Activated CD8-positive, alpha-beta T cell treated with anti-CD3 and anti-CD28 coated beads, Interleukin-2, amount 10 ng/mL, durations not matched to agents 7 days and 5 days (primary cell): Measurements from ENCODE around the gene SIM2. TPM values are rescaled to one million over a fixed set of nuclear protein-coding genes. Genes with fewer than 3 reads are reported as not detected.

Experiments used
- ATAC-seq: fragments of 150-1000 bp; cut with Tn5 transposase; one replicate; pipeline ENCODE4 v1.10.0; 2021; ENCODE audit warnings: moderate library complexity
- CTCF ChIA-PET: fragments of 350-600 bp; sonication (Branson Sonifier 250); formaldehyde crosslinking; loops from one replicate; lab custom pipeline; 2021; ENCODE audit warnings: antibody characterized with exemption; lab: Charles Lee
- POLR2A ChIA-PET: fragments of 350-600 bp; sonication (Branson Sonifier 250); formaldehyde crosslinking; loops from one replicate; lab custom pipeline; 2021; ENCODE audit warnings: antibody characterized with exemption; lab: Charles Lee
- DNase-seq: peaks from one replicate; pipeline ENCODE4 v3.0.0-alpha.2; 2020
- H3K27ac Mint-ChIP-seq: one replicate; pipeline ENCODE4 v1.8.0; 2021; ENCODE audit warnings: mild to moderate bottlenecking, mixed read lengths
- H3K27me3 Mint-ChIP-seq: one replicate; pipeline ENCODE4 v1.8.0; 2021; ENCODE audit warnings: low read depth, mixed read lengths
- H3K36me3 Mint-ChIP-seq: one replicate; pipeline ENCODE4 v1.8.0; 2021; ENCODE audit warnings: low read depth, mixed read lengths
- H3K4me1 Mint-ChIP-seq: one replicate; pipeline ENCODE4 v1.8.0; 2021; ENCODE audit warnings: low read depth, mixed read lengths
- H3K4me3 Mint-ChIP-seq: one replicate; pipeline ENCODE4 v1.8.0; 2021; ENCODE audit warnings: mild to moderate bottlenecking, mixed read lengths
- H3K9me3 Mint-ChIP-seq: one replicate; pipeline ENCODE4 v1.8.0; 2022; ENCODE audit warnings: mixed read lengths; ENCODE audit not compliant: insufficient read depth
- total RNA-seq, 2 experiments: library from RNA; stranded (reverse); gene quantifications; one replicate each; pipeline ENCODE4 v1.2.3, GENCODE V29; 2021

SIM2 gene
- total RNA-seq, 2 experiments from 2014 or later = not detected

GRCh38 chr21:36738489-36739126 lies 39.7 kb downstream of the SIM2 start:
- ChIA-PET POLR2A (no interaction called here), CTCF (no interaction called here)

GRCh38 chr21:36741506-36741905 lies 42.6 kb downstream of the SIM2 start:
- H3K27me3 Mint-ChIP-seq = peaks cover 24% of the 10 kb centered on the region
- ATAC-seq (no peak), DNase-seq (no peak)
- no peaks in the 10 kb centered on the region for H3K4me1 Mint-ChIP-seq
- H3K36me3 Mint-ChIP-seq = no peaks in the 10 kb centered on the region
- H3K4me3 Mint-ChIP-seq = no peak overlapping the region
- ChIA-PET CTCF (no interaction called here), POLR2A (no interaction called here)
- H3K9me3 Mint-ChIP-seq = no peaks in the 10 kb centered on the region
- H3K27ac Mint-ChIP-seq = no peak overlapping the region

More at GRCh38 chr21:36738489-36739126, 39.7 kb downstream of the SIM2 start:
- DNase-seq (no peak), ATAC-seq (no peak)
- Mint-ChIP-seq H3K27ac (no peak overlapping the region), H3K36me3 (no peaks in the 10 kb centered on the region), H3K4me3 (no peak overlapping the region), H3K9me3 (no peaks in the 10 kb centered on the region), H3K27me3 (peaks cover 5% of the 10 kb centered on the region), H3K4me1 (no peaks in the 10 kb centered on the region)

GRCh38 chr21:36743008-36743407 lies 44.1 kb downstream of the SIM2 start:
- H3K9me3 Mint-ChIP-seq = no peaks in the 10 kb centered on the region
- ChIA-PET CTCF (interaction anchor here (1.3 kb wide), 1 partner anchor 9 kb away, joined by 3 read pairs; no protein-coding TSS in a partner anchor), POLR2A (no interaction called here)
- H3K36me3 Mint-ChIP-seq = no peaks in the 10 kb centered on the region
- no peak overlapping the region for H3K4me3 Mint-ChIP-seq
- DNase-seq (no peak), ATAC-seq (no peak)
- peaks cover 32% of the 10 kb centered on the region for H3K27me3 Mint-ChIP-seq
- peaks cover 7% of the 10 kb centered on the region for H3K4me1 Mint-ChIP-seq
- H3K27ac Mint-ChIP-seq = no peak overlapping the region

- CTCF ChIA-PET = no interaction called here
- no peaks in the 10 kb centered on the region for H3K9me3 Mint-ChIP-seq
- no peak for ATAC-seq
Measured at GRCh38 chr21:36743446-36743845, 44.5 kb downstream of the SIM2 start.

GRCh38 chr21:36744190-36744559 lies 45.3 kb downstream of the SIM2 start:
- ChIA-PET CTCF (no interaction called here), POLR2A (no interaction called here)
- ATAC-seq = no peak
- no peak for DNase-seq
- Mint-ChIP-seq H3K9me3 (no peaks in the 10 kb centered on the region), H3K27me3 (peaks cover 41% of the 10 kb centered on the region), H3K4me3 (no peak overlapping the region), H3K36me3 (no peaks in the 10 kb centered on the region), H3K4me1 (peaks cover 9% of the 10 kb centered on the region), H3K27ac (no peak overlapping the region)

More at GRCh38 chr21:36743446-36743845, 44.5 kb downstream of the SIM2 start:
- H3K4me1 Mint-ChIP-seq = peaks cover 7% of the 10 kb centered on the region
- no peaks in the 10 kb centered on the region for H3K36me3 Mint-ChIP-seq
- H3K27ac Mint-ChIP-seq = no peak overlapping the region
- POLR2A ChIA-PET = no interaction called here
- no peak for DNase-seq
- no peak overlapping the region for H3K4me3 Mint-ChIP-seq
- H3K27me3 Mint-ChIP-seq = peaks cover 35% of the 10 kb centered on the region

GRCh38 chr21:36744560-36745231 lies 45.8 kb downstream of the SIM2 start:
- peaks cover 9% of the 10 kb centered on the region for H3K4me1 Mint-ChIP-seq
- H3K27me3 Mint-ChIP-seq = peaks cover 43% of the 10 kb centered on the region
- CTCF ChIA-PET = no interaction called here
- no peak overlapping the region for H3K4me3 Mint-ChIP-seq
- DNase-seq (no peak), ATAC-seq (no peak)
- H3K9me3 Mint-ChIP-seq = no peaks in the 10 kb centered on the region
- no peaks in the 10 kb centered on the region for H3K36me3 Mint-ChIP-seq
- H3K27ac Mint-ChIP-seq = no peak overlapping the region
- POLR2A ChIA-PET = no interaction called here

GRCh38 chr21:36745459-36745858 lies 46.5 kb downstream of the SIM2 start:
- DNase-seq = no peak
- Mint-ChIP-seq H3K27ac (no peak overlapping the region), H3K4me1 (peaks cover 9% of the 10 kb centered on the region), H3K4me3 (no peak overlapping the region), H3K27me3 (peaks cover 47% of the 10 kb centered on the region), H3K9me3 (no peaks in the 10 kb centered on the region), H3K36me3 (no peaks in the 10 kb centered on the region)
- CTCF ChIA-PET = interaction anchor here (1.4 kb wide), 1 partner anchor 109 kb away, joined by 4 read pairs; no protein-coding TSS in a partner anchor
- POLR2A ChIA-PET = no interaction called here
- ATAC-seq = no peak

GRCh38 chr21:36747041-36747814 lies 48.3 kb downstream of the SIM2 start:
- Mint-ChIP-seq H3K9me3 (no peaks in the 10 kb centered on the region), H3K4me1 (peaks cover 9% of the 10 kb centered on the region), H3K27ac (no peak overlapping the region), H3K27me3 (peaks cover 47% of the 10 kb centered on the region), H3K4me3 (peak overlapping the region; percentile 45), H3K36me3 (no peaks in the 10 kb centered on the region)
- DNase-seq (no peak), ATAC-seq (no peak)
- ChIA-PET POLR2A (no interaction called here), CTCF (interaction anchor here (0.5 to 1.9 kb wide), 6 partner anchors 10 to 108 kb away, joined by 3 to 4 read pairs (median 4); no protein-coding TSS in a partner anchor)

- no peak overlapping the region for H3K4me3 Mint-ChIP-seq
- ChIA-PET CTCF (interaction anchor here (1.4 to 2.0 kb wide), 4 partner anchors 11 to 108 kb away, joined by 3 to 4 read pairs (median 4); no protein-coding TSS in a partner anchor), POLR2A (no interaction called here)
- DNase-seq (peak; percentile 44), ATAC-seq (peak; percentile 77)
- no peaks in the 10 kb centered on the region for H3K9me3 Mint-ChIP-seq
- H3K36me3 Mint-ChIP-seq = no peaks in the 10 kb centered on the region
- peaks cover 9% of the 10 kb centered on the region for H3K4me1 Mint-ChIP-seq
- peaks cover 47% of the 10 kb centered on the region for H3K27me3 Mint-ChIP-seq
- H3K27ac Mint-ChIP-seq = no peak overlapping the region
Measured at GRCh38 chr21:36747815-36748383, 49.0 kb downstream of the SIM2 start.

- DNase-seq (no peak), ATAC-seq (no peak)
- Mint-ChIP-seq H3K27me3 (peaks cover 38% of the 10 kb centered on the region), H3K36me3 (no peaks in the 10 kb centered on the region), H3K4me3 (no peak overlapping the region), H3K4me1 (peaks cover 9% of the 10 kb centered on the region), H3K27ac (no peak overlapping the region), H3K9me3 (no peaks in the 10 kb centered on the region)
- ChIA-PET CTCF (interaction anchor here (2.0 kb wide), 1 partner anchor 104 kb away, joined by 4 read pairs; no protein-coding TSS in a partner anchor), POLR2A (no interaction called here)
Measured at GRCh38 chr21:36749935-36750575, 51.1 kb downstream of the SIM2 start.

GRCh38 chr21:36750576-36750959 lies 51.7 kb downstream of the SIM2 start:
- no peak for ATAC-seq
- DNase-seq = no peak
- Mint-ChIP-seq H3K27ac (no peak overlapping the region), H3K9me3 (no peaks in the 10 kb centered on the region), H3K27me3 (peaks cover 33% of the 10 kb centered on the region), H3K4me1 (peaks cover 9% of the 10 kb centered on the region), H3K4me3 (no peak overlapping the region), H3K36me3 (no peaks in the 10 kb centered on the region)
- CTCF ChIA-PET = no interaction called here
- POLR2A ChIA-PET = no interaction called here
